Stimulated activated CD8-positive, alpha-beta memory T cell treated with anti-CD3 and anti-CD28 coated beads, Interleukin-2, amount 100 ng/mL, for 1 hour (primary cell): ENCODE data around the gene CELSR1.

ENCODE experiments used
- DNase-seq, 2 donors: peaks; one replicate each; pipeline ENCODE4 v3.0.0-alpha.2; 2020; ENCODE audit warnings: low read depth in 2 of 2

Gene CELSR1

DNA sequence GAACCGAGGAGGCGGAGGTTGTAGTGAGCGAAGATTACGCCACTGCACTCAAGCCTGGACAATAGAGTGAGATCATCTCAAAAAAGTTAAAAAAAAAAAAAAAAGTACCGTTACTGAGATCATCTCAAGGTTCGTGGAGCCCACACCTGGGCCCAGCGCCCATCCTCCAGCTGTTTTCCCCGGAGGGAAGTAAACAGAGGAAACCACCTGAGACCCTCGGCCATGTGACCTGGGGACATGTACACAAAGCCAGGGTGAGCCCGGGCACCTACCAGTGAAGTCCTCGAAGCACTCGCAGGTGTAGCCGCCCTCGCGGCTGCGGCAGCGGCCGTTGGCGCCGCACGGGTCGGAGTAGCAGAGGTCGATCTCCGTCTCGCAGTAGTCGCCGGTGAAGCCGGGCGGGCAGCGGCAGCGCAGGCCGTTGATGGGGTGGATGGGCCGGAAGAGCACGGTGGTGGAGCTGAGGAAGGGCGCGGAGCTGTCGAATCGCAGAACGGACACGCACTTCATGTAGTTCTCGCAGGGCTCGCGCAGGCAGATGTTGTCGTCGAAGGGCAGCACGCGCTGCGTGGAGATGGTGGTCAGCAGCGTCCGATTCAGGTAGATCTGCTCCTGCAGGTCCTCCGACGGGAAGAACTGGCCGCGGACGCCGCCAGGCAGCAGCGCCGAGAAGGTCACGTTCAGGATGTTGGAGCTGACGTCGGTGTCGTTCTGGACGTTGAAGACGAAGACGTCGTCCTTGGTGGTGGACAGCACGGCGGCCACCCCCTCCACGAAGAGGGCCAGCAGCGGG, 73.8 kb downstream of the CELSR1 start:
- no peak for DNase-seq

DNA sequence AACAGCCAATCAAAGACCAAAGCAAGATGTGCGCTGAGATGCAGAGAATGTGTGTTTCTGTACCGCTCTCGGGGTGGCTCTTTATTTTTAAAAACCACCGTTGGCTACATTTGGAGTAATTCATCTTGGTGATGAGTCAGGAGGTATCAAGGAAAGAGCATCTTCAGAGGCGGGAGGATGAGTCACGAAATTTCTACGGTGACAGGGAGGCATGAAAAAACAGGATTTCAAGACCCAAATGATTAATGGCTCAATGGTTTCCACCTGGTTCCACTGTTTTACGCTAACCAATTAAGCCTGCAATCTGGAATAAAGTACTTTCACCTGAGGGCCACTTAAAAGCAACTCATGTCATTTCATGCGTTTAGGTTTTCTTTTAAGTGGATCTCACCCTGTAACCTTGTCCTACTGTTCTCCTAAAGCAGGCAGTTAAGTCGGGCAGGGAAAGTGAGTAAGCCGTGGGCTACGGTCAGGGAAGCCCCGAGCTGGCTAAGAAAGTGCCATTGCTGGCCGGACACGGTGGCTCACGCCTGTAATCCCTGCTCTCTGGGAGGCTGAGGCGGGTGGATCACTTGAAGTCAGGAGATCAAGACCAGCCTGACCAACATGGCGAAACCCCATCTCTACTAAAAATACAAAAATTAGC, 74.6 kb downstream of the CELSR1 start:
- no peak for DNase-seq

DNA sequence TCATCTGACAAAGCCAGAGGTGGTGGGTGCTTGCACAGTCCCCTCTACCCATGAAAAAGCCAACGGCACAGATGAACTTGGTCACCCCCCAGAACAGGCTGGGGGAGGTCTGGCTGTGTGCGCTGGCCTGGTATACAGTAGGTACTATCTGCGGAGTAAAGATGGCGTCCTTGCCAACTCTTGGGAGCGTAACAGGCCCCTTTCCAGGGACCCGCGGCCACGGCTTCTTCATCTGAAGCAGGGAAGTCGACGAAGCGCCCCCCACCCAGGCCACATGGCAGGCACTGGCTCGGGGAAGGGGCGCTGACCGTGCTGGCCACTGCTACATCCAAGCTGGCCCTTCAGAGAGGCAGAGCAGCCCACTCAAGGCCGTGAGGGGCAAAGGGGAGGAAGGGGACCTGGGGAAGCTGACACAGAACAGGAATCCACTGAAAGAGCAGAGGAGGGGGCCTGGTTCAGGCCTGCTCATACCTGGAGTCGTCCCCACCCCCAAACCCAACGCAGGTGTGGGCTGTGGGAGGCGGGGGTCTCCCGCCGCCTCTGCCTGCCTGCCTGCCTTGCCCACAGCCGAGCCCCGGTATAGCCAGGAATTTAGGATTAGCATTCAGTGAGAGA, 75.7 kb downstream of the CELSR1 start:
- DNase-seq = no peak

DNA sequence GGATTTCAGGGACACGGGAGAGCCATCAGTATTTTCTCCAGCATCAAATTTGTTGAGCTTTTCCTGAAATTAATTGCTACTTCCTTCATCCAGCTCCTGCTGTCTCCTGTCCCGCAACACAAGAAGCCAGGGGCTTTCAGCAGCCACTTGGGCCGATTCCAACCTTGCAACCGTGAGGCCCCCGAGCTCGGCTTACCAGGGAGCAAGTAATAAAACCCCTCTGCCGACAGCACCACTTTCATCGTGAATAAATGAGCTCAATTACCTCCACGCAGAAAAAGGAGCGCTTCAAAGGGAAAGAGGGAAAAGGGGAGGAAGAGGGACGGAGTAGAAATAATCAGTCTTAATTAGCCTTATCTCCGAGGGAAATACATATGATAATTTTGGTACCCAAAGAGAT, 76.6 kb downstream of the CELSR1 start:
- no peak for DNase-seq

DNA sequence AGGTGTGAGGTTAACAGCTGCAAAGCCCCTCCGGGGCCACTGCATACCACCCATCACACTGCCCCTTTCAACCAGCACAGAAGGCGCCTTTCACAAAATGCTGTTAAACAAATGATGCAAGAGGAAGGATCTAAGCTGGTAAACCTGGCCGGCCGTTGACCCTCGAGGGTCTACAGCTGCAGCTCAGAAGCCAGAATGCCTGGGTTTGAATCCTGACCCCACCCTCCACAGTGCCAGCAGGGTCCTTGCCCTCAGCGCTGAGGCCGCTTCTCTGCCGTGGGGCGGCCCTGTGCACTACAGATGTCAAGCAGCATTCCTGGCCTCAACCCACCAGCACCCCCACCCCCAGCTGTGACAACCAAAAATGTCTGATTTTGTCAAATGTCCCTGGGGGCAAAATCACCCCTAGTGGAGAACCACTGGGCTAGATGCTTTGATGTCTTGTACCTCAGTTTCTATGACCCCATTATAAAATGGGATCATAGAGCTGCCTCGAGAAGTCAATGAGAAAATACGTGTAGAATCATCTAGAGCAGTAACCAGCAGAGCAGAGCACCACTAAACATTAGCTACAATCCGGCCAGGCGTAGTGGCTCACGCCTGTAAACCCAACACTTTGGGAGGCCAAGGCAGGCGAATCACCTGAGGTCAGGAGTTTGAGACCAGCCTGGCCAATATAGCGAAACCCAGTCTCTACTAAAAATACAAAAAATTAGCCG, 77.9 kb downstream of the CELSR1 start:
- no peak for DNase-seq

DNA sequence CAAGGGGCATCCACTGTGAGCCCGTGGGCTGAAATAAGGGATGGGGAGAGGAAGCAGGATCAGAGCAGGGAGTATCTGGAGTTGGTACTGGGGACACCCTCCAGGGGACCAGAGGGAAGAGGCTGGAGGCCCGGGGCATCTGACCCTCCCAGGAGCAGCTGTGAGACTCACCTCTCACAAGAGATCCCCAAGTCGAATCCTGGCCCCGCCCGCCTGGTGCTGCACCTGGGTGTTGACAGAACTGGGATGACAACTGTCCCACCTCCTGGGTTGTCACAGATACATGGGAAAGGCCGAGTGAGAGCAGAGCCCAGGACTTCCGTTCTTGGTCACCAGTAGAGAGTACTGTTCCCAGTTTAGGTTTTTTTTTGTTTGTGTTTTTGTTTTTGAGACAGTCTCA, 78.9 kb downstream of the CELSR1 start:
- DNase-seq = no peak

DNA sequence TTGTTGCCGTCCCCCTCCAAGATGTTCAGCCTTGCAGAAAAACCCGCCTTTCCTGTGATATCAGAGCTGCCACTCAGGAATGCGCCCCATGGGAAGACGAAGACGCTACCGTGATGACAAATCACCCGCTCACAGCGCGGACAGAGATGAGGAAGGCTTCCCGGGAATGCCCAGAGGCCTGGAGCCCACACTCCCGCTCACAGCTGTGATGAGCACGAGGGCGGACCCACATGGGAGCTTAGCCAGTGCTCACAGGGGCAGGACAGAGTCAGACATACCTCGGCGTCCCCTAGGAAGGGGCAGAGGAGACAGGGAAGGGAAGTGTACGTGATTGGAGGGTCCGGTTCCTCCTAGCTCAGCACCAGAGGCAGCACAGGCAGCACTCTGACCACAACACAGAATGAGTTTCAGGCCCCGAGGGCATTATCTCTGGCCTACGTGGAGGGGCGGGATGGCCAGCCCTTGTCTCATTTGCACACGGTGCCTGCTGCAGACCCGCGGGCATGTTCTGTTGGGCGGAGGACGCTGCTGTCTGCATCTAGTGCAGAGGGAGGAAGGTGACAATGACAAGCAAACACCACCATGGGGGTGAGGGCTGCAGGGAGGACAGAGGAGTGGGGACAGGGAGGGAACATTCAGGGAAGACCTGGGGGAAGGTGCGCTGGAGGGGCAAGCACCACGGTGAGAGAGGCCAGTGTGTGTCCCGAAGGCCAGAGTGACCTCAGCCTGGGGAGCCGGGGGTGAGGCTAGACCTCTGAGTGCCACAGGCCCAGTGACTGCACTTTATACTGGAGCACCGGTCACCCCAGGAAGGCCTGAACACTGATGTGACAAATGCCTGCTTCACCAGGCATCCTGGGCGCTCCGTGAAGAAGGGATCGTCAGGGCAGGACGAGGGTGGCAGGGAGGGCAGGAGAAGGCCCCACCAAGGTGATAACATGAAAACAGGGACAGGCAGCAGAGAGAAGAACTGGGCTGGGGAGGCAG, 79.6 kb downstream of the CELSR1 start:
- DNase-seq = no peak

DNA sequence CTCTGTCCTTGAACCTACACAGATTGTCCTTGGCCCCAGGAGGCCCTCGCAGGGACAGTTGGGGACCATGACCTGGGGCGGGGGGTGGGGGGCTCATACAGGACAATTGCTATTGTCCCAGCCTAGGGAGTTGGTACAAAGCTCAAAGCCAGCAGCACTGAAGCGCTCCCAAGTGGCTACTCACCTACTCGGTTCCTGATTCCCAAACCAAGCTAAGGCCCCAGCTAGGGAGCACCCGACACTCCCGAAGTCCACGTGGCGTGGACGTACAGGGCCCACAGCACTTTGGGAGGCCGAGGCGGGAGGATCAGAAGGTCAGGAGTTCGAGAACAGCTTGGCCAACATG, 80.6 kb downstream of the CELSR1 start:
- DNase-seq = no peak

DNA sequence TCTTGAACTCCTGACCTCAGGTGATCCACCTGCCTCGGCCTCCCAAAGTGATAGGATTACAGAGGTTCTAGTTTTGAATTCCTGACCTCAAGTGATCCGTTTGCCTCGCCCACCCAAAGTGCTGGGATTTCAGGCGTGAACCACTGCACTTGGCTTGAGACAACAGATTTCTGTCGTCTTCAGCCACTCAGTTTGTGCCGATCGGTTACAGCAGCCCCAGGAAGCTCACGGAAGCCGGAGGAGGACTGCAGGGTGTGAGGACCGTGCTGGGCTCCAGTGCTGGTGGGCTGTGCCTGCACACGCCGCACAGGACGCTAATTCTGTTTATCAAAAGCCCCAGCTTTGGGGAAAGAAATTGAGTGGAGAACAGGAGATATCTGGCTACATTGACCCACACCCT, 82.0 kb downstream of the CELSR1 start:
- DNase-seq = no peak

DNA sequence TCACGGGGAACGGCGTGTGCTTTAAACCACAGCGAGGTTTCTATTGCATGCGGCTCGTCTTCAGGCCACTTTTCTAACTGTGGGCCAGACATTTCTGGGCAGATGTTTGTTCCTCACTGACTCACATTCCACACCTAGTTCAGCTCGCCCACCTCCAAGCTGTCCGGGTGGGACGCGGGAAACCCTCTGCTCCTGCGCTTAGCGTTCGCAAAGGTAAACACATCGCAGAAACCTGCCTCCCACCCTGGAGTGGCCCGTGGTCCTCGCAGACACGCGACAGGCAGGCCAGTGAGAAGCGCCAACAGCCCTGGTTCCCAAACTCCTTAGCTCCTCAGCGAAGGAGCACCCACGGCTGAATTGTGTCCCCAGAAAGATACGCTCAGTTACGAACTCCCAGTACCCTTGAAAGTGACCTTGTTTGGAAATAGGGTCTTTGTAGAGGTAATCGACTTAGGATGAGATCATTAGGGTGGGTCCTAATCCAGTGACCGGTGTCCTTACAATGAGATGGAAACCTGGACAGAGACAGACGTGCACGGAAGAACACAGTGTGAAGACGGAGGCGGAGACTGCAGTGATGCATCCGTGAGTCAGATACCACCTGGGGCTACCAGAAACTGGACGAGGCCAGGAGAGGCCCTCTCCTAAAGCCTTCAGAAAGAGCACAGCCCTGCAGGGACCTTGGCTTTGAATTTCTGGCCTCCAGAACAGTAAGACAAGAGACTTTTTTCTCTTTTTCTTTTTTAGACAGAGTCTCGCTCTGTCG, 82.7 kb downstream of the CELSR1 start:
- DNase-seq = no peak

DNA sequence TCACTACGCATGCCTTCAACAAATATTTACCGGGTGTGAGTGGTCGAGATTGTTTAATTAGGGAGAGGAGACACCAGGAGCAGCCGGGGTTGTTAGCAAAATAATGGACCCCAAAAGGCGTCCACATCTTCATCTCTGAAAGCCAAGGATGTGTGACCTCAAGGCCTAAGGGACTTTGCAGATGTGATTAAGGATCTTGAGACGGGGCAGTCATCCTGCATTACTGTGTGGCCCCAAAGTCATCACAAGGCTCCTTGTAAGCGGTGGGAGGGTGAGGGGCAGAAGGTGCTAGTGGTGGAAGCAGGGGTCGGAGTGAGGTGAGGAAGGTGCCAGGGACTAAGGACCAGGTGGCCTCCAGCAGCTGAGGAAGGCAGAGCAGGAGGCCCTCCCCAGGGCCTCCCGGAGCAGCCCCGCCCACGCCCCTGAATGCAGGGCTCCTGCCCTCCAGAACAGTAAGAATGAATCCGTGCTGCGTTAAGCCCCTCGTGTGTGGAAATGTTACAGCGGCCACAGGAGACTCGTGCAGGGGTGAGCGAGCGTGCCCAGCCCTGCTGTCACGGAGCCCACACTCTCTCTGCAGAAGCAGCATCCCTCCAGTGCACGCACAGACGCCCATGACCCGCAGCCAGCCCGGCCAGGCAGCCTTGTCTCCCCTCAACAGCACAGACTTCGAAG, 83.5 kb downstream of the CELSR1 start:
- no peak for DNase-seq

DNA sequence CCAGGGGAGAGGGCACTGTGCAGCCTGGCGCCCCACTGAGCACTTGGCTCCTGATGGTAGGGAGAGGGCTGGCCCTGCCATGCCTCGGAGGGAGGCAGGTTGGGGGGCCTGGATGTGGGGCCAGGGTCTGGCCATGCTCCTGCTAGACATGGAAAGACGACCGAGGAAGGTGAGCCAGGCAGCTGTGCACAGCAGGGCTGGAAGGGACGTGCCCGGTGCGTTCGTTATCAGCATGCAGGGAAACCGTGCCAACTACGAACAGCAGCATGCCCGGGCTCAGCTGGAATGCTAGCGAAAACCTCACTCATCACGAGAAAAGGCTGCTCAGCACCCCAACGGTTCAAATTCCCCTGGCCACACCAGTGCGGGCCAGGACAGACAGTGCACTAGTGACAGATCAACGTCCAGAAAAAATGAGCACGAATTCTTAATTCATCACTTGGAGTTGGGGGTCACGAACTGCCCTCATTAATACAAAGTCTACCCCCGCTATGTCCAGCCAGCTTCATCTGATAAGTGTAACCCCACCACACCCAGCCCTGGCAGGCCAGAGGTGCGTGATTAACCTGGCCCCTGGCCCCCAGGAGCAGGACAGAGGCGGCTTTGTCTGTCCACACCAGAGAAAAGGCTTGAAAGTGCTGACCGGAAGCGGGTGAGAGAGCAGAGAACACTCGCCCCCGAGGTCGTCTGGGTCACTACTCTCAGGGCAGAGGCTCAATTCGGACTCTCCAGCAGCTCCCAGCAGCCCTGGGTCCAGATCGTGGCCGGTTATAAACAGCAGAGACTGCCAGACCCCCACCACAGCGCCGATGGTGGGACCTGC, 84.2 kb downstream of the CELSR1 start:
- DNase-seq = no peak

DNA sequence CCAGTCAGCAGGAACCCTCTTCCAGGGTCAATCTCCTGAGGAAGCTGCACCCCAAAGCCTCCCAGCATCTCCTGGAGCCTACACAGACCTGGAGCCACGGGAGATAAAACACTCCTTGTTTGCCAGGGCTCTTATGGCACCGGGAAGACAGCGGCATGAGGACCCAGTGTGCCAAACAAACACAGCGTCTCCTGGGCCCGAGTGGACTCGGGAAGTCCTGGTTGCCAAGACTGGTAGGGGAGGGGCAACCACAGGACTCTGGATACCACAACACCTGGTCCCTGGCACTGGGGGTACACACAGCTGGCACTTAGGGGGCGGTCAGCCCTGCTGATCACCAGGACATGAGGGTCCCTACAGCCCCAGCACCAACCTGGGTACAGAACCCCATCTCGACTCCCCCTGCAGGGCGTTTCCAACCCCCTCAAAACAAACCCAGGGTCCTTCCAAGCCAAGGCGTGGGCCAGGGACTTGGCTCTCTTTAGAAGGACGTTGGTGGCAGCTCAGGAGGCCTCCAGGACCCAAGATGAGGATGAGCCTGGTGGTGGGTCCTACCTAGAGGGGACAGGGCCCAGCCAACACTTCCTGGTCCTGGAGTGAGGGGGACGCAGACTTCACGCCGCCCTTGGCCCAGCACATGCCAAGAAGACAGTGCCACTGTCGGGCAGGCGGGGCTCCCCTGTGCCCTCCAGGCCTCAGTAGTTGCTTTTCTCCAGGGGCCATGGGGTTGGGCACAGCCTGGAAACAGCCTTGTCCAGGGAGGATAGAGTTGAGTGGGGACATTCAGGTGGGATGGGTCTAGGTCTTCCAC, 85.0 kb downstream of the CELSR1 start:
- DNase-seq = no peak

DNA sequence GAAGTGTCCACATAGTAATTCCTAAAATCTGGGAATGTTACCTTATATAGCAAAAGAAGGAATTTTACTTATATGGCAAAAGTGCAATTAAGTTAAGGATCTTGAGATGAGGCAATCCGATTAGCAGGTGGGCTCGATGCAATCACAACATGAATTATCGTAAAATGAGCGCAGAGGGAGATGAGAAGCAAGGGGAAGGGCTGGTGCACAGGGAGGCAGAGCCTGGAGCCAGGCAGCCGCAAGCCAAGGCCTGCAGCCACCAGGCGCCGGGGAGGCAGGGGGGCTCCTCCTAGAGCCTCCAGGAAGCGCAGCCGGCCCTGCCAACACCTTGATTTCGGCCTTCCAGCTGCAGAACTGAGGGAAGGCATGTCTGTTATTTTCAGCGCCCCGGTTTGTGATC, 85.7 kb downstream of the CELSR1 start:
- DNase-seq = no peak

DNA sequence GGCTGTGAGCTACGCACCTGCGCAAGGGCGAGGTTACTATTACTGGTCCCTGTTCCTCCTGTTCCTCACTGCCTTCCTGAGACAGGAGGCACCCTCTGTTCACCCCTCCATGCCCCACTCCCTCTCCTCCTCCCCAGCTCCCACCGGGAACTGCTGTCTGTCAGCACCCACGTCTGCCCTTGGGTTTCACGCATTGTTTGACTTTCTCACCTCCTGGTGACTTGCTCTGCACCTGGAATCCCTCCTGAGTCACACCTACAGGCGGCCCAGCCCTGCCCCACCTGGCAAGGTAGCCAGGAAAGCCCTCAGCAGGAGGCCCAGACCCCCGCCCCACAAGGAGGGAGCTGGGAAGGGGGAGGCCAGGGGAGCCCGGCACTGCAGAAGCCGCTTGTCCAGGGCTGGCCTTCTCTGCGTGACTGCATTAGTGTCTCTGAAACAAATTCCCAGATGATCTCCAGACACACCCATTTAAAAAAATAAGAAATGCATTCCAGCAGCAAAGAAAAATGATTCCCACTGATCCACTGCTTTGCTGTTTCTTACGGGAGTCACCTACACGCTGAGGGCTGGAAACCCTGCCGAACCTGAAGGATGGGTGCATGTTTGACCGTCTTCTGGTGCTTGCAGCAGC, 86.4 kb downstream of the CELSR1 start:
- no peak for DNase-seq

DNA sequence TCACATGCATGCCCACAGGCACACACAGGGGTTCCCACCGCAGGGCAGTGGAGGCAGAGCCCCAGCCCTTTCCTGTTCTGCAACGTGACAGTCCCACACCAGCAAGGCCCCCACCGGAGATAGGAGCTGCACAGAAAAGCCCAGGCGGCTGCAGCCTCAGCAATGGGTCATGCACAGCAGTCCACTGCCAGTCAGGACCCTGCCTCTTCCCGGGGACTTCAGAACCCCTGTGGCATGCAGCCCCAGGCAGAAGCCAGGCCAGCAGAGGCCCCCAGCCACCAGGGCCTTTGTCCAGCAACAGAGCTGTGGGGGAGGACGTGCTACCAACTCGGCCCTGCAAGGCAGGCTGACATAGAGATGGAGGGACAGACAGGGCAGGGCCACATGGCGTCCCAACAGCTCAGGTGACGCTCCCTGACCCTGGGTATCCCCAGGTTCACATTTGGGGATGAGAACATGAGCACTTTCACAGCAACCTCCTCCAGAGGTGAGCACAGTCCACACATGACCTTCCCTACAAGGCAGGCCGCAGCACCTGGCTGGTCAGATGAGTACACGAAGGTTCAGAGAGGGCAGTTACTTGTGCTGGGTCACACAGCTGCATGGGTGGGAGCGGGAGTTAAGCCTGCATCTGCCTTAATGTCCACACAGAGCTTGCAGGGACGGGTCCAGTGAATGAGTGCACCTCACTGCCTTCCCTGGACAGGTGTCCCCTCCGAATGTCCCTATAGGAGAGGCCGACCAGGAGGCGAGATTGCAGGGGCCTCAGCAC, 87.3 kb downstream of the CELSR1 start:
- DNase-seq = no peak

DNA sequence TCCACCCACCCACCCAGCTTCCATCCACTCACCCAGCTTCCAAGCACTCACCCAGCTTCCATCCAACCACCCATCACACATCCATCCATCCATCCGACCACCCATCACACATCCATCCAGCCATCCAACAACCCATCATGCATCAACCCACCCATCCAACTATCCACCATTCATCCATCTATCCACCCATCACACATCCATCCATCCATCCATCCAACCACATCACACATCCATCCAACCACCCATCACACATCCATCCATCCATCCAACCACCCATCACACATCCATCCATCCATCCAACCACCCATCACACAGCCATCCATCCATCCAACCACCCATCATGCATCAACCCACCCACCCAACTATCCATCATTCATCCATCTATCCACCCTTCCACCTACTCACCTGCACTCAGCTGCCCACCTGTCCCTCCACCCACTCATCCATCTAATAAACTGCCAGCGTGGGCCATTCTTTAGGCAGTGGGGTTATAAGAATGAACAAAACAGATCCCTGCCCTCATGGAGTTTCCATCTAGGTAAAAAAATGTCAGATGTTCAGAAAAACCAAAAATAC, 88.2 kb downstream of the CELSR1 start:
- no peak for DNase-seq
